ENCODE data around the gene KRT24.

DNA sequence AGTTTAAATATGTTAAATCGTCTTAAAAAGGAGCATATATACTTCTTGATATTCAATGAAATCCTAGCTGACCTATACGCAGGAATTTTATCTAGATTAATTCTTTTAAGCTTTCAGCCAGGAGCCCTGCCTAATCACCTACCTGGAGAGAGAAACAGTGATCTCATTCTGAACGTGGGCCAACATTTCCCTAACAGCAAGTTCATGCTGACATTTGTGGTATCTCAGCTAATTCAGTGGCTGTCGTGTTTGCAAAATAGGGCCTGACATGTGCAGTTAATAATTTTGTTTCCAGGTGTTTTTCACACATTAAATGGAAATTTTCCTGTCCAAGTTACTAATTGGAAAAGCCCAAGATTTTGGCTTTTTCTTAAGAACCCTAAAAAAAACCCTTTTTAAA is 17.4 kb downstream of the KRT24 start:
- TF ChIP-seq YY1 (IDR thresholded peaks at IDR 0.05; ENCODE audit: insufficient read depth, insufficient read length) (no peak), ZNF274 (IDR thresholded peaks at IDR 0.05; ENCODE audit: low read depth, low read length) (no peak), SUZ12 (IDR thresholded peaks at IDR 0.05; ENCODE audit: extremely low read depth, insufficient read depth, insufficient read length) (no peak)

Data from NT2/D1 (cell line).